GM23338 (cell line): Measurements from ENCODE around the gene LRMDA. TPM values are rescaled to one million over a fixed set of nuclear protein-coding genes. Genes with fewer than 3 reads are reported as not detected.

Source experiments
- ATAC-seq: fragments of 200-7000 bp; cut with Tn5 transposase; 3 replicates; pipeline ENCODE4 v1.9.1; 2020
- DNase-seq: peaks from one replicate; pipeline ENCODE4 v3.0.0-alpha.2; 2015; ENCODE audit warnings: low spot score
- H2AFZ ChIP-seq: fragments of 200-600 bp; sonication (generic); 2 replicates; pipeline ENCODE4 v1.8.0; 2016; ENCODE audit warnings: antibody characterized with exemption, mild to moderate bottlenecking, moderate library complexity
- H3F3A ChIP-seq: fragments of 200-600 bp; sonication (generic); replicated peaks from 2 replicates; pipeline ENCODE4 v1.8.0; 2017; ENCODE audit warnings: antibody characterized with exemption, mixed run types, low read depth
- H3K27ac ChIP-seq: fragments of 200-600 bp; sonication (generic); 2 replicates; pipeline ENCODE4 v1.6.1; 2016; ENCODE audit warnings: low read depth
- H3K27me3 ChIP-seq: fragments of 200-600 bp; sonication (generic); 2 replicates; pipeline ENCODE4 v1.8.0; 2016; ENCODE audit warnings: mild to moderate bottlenecking, mixed run types, moderate library complexity; ENCODE audit not compliant: insufficient read depth
- H3K36me3 ChIP-seq: fragments of 200-600 bp; sonication (generic); 2 replicates; pipeline ENCODE4 v1.8.0; 2016; ENCODE audit warnings: mild to moderate bottlenecking; ENCODE audit not compliant: insufficient read depth
- H3K4me1 ChIP-seq: fragments of 200-600 bp; sonication (generic); 2 replicates; pipeline ENCODE4 v1.8.0; 2016; ENCODE audit warnings: mild to moderate bottlenecking, moderate library complexity; ENCODE audit not compliant: insufficient read depth
- H3K4me2 ChIP-seq: fragments of 200-600 bp; sonication (generic); 2 replicates; pipeline ENCODE4 v1.7.1; 2017; ENCODE audit warnings: mixed run types
- H3K4me3 ChIP-seq: fragments of 200-600 bp; sonication (generic); 2 replicates; pipeline ENCODE4 v1.6.1; 2016; ENCODE audit warnings: mixed run types
- H3K79me2 ChIP-seq: fragments of 200-600 bp; sonication (generic); replicated peaks from 2 replicates; pipeline ENCODE4 v1.8.0; 2017; ENCODE audit warnings: mild to moderate bottlenecking; ENCODE audit not compliant: insufficient read depth
- H3K9me2 ChIP-seq: fragments of 200-600 bp; sonication (generic); 2 replicates; pipeline ENCODE4 v1.8.0; 2017; ENCODE audit not compliant: insufficient read depth
- H4K20me1 ChIP-seq: fragments of 200-600 bp; sonication (generic); replicated peaks from 2 replicates; pipeline ENCODE4 v1.8.0; 2017; ENCODE audit warnings: mild to moderate bottlenecking; ENCODE audit not compliant: insufficient read depth
- H3K27ac Mint-ChIP-seq: 2 replicates; pipeline ENCODE4 v1.8.0; 2020; ENCODE audit warnings: inconsistent platforms, mild to moderate bottlenecking, moderate library complexity, mixed read lengths
- H3K27me3 Mint-ChIP-seq: 3 replicates; pipeline ENCODE4 v1.8.0; 2022; ENCODE audit warnings: low read depth, mild to moderate bottlenecking, moderate library complexity, mixed read lengths, inconsistent platforms; ENCODE audit not compliant: insufficient read depth, poor library complexity
- H3K36me3 Mint-ChIP-seq: 3 replicates; pipeline ENCODE4 v1.8.0; 2021; ENCODE audit warnings: low read depth, mild to moderate bottlenecking, inconsistent platforms, moderate library complexity, mixed read lengths
- H3K4me1 Mint-ChIP-seq: 3 replicates; pipeline ENCODE4 v1.8.0; 2020; ENCODE audit warnings: mild to moderate bottlenecking, inconsistent platforms, mixed read lengths
- H3K4me3 Mint-ChIP-seq: 3 replicates; pipeline ENCODE4 v1.8.0; 2021; ENCODE audit warnings: moderate library complexity, mild to moderate bottlenecking, inconsistent platforms, mixed read lengths
- H3K9me3 Mint-ChIP-seq: 3 replicates; pipeline ENCODE4 v1.8.0; 2020; ENCODE audit warnings: moderate library complexity, mild to moderate bottlenecking, inconsistent platforms, mixed read lengths
- CREB1 ChIP-seq: fragments of 250-450 bp; sonication (Bioruptor Pico); IDR thresholded peaks from 2 replicates; pipeline ENCODE4 v1.5.0; 2020; ENCODE audit warnings: low read depth, mild to moderate bottlenecking, moderate library complexity
- ETS1 ChIP-seq: IDR thresholded peaks from 2 replicates; pipeline ENCODE4 v1.6.1; 2016; ENCODE audit warnings: antibody characterized with exemption
- EZH2phosphoT487 ChIP-seq: fragments of 200-600 bp; sonication (generic); IDR thresholded peaks from one replicate; pipeline ENCODE4 v1.8.1; 2018; ENCODE audit warnings: antibody characterized with exemption; ENCODE audit not compliant: unreplicated experiment
- REST ChIP-seq: IDR thresholded peaks from one replicate; pipeline ENCODE4 v1.6.1; 2018; ENCODE audit warnings: antibody characterized with exemption; ENCODE audit not compliant: unreplicated experiment
- ZNF331 ChIP-seq: fragments of 250-450 bp; sonication (Bioruptor Pico); IDR thresholded peaks from 2 replicates; pipeline ENCODE4 v1.5.0; 2020; ENCODE audit warnings: low read depth, mild to moderate bottlenecking, moderate library complexity
- ZNF462 ChIP-seq: fragments of 250-450 bp; sonication (Bioruptor Pico); IDR thresholded peaks from 2 replicates; pipeline ENCODE4 v1.5.0; 2020; ENCODE audit warnings: mild to moderate bottlenecking, moderate library complexity
- polyA plus RNA-seq: library from polyadenylated mRNA; unstranded; fragments of >200 nt; fragmentation: Nextera tagmentation; extraction: Ambion mirVana; gene quantifications from 2 replicates; pipeline ENCODE4 v1.2.1, GENCODE V29; 2016
- total RNA-seq: library from RNA; depleted of rRNA; stranded (reverse); fragments of >200 nt; shearing (Covaris generic); gene quantifications from 2 replicates; pipeline ENCODE4 v1.2.3, GENCODE V29; 2014

The LRMDA gene
- total and polyA plus RNA-seq, 2 experiments from 2014 or later, result 0.90 to 1.8 TPM

- no peak for TF ChIP-seq ZNF462 (CRISPR knock-in tag)
- TF ChIP-seq ETS1, result no peak
- TF ChIP-seq EZH2phosphoT487, result no peak
- TF ChIP-seq CREB1 (CRISPR knock-in tag), result no peak
These were observed 498.3 kb downstream of the LRMDA start (continued) for GRCh38 chr10:75929630-75930161.

- no peak for TF ChIP-seq ZNF331
- TF ChIP-seq REST, result no peak
- no peak for TF ChIP-seq EZH2phosphoT487
- no peak overlapping the region for H3K27ac Mint-ChIP-seq
- H3K4me1 ChIP-seq, result no peaks in the 10 kb centered on the region
- H3K9me2 ChIP-seq, result peaks cover 4% of the 10 kb centered on the region; the same call in 1 of the 2 replicates
- no peak for ATAC-seq
- H3F3A ChIP-seq, result no peaks in the 10 kb centered on the region
- DNase-seq, result no peak
- H3K36me3 Mint-ChIP-seq, result no peaks in the 10 kb centered on the region
- H3K4me3 ChIP-seq, result no peak overlapping the region
- H2AFZ ChIP-seq, result no peak overlapping the region
- H3K4me3 Mint-ChIP-seq, result no peak overlapping the region
- H3K27ac ChIP-seq, result no peak overlapping the region
- peaks cover 10% of the 10 kb centered on the region for H3K4me1 Mint-ChIP-seq
- no peaks in the 10 kb centered on the region for H3K9me3 Mint-ChIP-seq
- no peaks in the 10 kb centered on the region for H4K20me1 ChIP-seq
- no peaks in the 10 kb centered on the region for H3K27me3 ChIP-seq
- no peaks in the 10 kb centered on the region for H3K79me2 ChIP-seq
- peaks cover 6% of the 10 kb centered on the region for H3K27me3 Mint-ChIP-seq
- H3K36me3 ChIP-seq, result no peaks in the 10 kb centered on the region
- no peak overlapping the region for H3K4me2 ChIP-seq
These were observed 501.5 kb downstream of the LRMDA start for GRCh38 chr10:75932921-75933320.
